GM12872 (cell line): Measurements from ENCODE around the gene KRTAP23-1.

ENCODE experiments used
- TF ChIP-seq, protein P1 (sequence below): IDR thresholded peaks from 3 replicates; pipeline ENCODE4 v1.5.1; 2011; ENCODE audit warnings: low read depth, mild to moderate bottlenecking, low read length, moderate library complexity; ENCODE audit not compliant: insufficient read depth

The KRTAP23-1 gene

DNA sequence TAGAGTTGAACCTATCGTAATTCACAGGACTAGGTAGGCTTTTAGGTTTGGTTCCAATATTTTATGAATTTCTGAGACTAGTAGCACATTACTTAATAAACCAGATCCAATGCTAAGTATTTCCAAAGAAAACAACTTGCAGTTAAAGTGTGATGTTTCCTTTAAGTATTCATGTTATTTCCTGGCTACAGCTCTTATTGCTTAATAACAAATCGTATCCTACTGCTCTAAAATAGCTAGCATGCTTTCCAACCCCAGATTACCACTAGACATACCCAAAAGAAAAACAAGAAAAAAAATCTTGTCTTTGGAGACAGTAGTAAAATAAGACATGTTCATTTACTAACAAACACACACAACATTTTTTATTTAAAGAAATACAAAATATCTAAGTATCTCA lies 11.8 kb downstream of the KRTAP23-1 start:
- TF ChIP-seq, protein P1, sequence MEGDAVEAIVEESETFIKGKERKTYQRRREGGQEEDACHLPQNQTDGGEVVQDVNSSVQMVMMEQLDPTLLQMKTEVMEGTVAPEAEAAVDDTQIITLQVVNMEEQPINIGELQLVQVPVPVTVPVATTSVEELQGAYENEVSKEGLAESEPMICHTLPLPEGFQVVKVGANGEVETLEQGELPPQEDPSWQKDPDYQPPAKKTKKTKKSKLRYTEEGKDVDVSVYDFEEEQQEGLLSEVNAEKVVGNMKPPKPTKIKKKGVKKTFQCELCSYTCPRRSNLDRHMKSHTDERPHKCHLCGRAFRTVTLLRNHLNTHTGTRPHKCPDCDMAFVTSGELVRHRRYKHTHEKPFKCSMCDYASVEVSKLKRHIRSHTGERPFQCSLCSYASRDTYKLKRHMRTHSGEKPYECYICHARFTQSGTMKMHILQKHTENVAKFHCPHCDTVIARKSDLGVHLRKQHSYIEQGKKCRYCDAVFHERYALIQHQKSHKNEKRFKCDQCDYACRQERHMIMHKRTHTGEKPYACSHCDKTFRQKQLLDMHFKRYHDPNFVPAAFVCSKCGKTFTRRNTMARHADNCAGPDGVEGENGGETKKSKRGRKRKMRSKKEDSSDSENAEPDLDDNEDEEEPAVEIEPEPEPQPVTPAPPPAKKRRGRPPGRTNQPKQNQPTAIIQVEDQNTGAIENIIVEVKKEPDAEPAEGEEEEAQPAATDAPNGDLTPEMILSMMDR = no peak

DNA sequence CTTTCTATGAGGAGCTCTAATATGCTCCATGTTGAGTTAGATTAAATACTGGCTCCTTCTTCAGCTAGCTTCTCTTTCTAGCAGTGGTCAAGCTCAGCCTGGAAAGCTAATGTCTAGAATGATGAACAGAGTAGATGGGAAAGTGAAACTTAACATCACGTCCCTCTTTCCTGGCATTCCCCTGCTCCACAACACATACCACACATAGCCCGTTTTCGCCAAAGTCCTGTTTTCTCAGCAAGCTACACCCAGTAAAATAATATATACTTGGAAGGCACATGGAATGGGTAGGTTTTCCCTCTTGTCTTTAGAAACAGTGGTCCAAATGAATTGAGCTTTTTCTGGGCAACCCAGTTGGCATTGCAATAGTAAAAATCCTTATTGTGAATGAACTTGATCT lies 14.7 kb downstream of the KRTAP23-1 start:
- TF ChIP-seq, protein P1 = no peak

DNA sequence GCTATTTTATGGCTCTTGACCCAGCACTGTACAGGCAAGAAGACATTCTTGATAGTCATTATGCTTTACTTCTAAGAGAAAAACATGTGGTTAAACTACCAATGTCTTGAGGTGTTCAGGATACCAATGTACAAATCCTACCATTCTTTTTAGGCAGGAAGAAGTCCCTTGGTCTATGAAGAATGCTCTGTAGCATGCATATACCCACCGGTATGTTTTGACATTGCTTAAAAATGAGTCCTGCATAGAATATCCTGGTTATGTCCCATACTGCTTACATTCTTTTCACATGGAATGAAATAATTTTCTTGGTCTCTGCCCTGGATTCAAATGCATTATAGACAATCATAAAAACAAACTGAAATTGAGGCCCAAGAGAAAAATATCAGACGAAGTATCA lies 15.7 kb downstream of the KRTAP23-1 start:
- TF ChIP-seq, protein P1 = no peak

DNA sequence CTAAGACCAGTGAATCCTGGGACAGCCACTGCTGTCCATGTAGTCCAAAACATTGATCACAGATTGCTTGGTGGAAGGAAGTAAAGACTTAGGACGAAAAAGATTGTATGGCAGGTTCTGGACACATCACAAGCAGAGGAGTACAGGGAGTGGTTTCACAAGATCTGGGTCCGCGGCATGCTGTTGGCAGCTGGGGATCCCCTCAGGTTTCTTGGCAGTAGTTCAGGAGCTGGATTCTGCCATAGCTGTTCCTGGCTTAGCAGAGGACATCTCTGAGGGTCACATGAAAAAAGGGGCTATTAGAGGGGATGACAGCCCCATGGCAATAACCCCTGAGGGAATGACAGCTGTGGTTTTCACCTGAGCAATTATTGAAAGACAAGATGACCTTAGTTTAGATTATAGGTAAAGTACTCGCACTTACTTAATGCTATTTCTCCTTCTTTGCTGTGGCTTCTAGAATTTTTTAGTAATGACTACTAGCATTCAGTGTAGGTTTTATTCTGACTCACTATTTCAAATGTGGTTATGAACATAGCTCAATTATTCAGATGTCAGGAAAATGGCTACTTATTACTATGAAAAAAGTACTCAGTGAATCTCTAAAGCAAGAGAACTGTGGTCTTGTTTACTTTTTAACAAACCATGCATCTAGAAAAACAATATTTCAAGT lies 19.1 kb downstream of the KRTAP23-1 start:
- TF ChIP-seq, protein P1 = no peak

DNA sequence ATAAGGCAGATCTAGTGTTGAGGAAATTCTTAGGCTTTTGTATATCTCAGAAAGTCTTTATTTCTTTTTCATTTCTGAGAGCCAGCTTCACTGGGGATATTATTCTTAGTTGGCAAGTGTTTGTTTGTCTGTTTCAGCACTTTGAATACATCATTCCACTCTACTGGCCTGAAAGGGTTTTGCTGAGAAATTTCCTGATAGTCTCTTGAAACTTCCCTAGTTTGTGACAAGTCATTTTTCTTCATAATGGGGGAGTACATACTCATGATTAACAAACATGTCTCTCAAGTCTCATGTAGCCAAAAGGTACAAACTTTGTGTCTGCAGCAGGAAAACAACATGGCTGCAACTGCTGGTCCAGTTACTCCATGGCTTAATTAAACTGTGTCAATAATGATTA lies 22.0 kb downstream of the KRTAP23-1 start:
- TF ChIP-seq, protein P1 = no peak

DNA sequence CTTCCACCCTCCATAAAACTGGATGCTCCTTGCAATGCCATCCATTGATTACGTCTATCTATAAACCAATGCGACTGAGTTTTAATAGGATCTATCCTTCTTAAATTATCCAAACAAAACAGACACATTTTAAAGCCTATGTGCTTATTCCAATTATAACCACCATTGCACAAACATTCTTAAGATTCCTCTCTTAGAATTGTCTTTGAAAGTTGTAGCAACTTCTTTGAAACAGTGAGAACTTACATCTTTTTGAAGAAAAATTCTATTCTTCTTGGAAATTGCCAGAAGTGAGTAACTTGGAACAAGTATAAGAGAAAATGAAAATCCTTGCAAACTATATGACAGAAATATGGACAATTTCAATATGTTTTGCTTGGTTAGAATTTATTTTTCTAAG lies 28.2 kb downstream of the KRTAP23-1 start, which contains the start of gene KRTAP26-1:
Gene KRTAP26-1 (minus strand): TSS at position 101 of the 400 bp plus-strand sequence. CDS start 280 bp downstream, outside the sequence.
- TF ChIP-seq, protein P1 = no peak

DNA sequence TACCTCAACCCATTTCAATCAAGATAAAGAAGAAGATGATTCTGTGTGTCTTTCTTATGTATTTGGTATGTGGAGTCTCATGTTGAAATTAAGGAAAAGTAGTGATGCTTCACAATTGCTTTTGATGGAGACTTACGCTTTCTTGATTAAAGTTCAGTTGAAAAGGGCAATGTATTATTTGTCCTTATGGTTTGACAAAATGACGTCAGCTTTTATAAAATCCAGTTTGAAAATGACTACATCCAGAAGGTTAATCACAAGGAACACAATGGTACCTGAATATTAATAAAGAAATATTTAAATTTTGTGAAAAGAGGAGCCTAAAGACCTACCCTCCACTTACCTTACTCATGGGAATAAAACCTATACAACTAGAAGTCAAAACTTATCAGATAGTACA lies 32.7 kb downstream of the KRTAP23-1 start:
- TF ChIP-seq, protein P1 = no peak

DNA sequence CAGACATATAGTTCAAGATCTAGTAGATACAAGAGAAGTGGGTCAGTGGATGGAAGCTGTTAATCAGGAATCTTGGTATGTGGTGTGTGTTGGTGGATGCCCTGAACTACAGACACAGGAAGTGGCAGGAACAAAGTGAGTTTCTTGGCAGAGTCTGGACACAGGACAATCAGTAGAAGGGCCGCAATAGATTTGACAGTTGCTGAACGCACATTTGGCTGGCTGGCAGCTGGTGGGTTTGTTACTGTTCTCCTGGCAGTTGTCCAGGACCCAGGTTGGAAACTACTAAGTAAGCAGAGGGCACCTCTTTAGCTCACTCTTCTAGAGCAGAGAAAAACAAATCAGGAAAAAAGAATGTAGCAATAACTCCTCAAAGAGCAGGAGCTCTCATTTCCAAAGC lies 41.5 kb downstream of the KRTAP23-1 start:
- TF ChIP-seq, protein P1 = no peak
